ENCODE measurements around the gene FAM89A. TPM values are rescaled to one million over a fixed set of nuclear protein-coding genes. Genes with fewer than 3 reads are reported as not detected.
A peak's percentile ranks its signal among the peaks of the same experiment; 100 is the strongest.

Gene FAM89A
- polyA plus RNA-seq, 3 donors from 2014 or later = 4.7 to 9.5 (median 8.8) TPM

DNA sequence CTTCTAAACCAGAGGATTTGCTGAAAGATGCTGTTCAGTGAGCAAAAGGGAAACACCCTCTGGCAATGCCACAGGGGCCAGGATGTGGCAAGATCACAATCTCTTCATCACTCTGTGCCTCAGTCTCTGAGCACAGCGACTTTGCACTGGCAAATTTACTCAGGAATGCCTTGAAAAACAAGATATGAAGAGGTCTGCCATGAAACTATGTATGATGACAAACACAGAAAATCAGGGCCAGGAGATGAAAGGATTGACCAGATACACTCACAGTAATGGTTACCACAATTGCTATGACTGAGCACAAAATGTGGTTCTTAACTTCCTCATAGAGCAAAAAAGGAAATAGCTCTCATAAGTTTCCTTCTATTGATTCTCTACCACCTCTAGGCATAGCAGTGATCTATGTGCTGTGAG, 67.2 kb downstream of the FAM89A start:
- Mint-ChIP-seq H3K27me3 (ENCODE audit: low read depth in 3 of 3) (peaks cover 6 to 7% (median 7%) of the 10 kb centered on the region in 3 donors), H3K36me3 (peaks cover 0 to 8% (median 5%) of the 10 kb centered on the region in 3 donors), H3K4me1 (peaks cover 91 to 99% of the 10 kb centered on the region in 2 donors), H3K9me3 (no peaks in the 10 kb centered on the region), H3K27ac (peak overlapping the region; percentile 80 to 95 (median 93)), H3K4me3 (peak overlapping the region; percentile 71 to 84 (median 79))
- DNase-seq = peak; percentile 61 to 69 (median 66)

- no peaks in the 10 kb centered on the region for H3K9me3 Mint-ChIP-seq
- no peak for DNase-seq
- peak overlapping the region; percentile 80 to 95 (median 93) for H3K27ac Mint-ChIP-seq
- peaks cover 83 to 97% of the 10 kb centered on the region in 2 donors for H3K4me1 Mint-ChIP-seq
- peaks cover 0 to 8% (median 5%) of the 10 kb centered on the region in 3 donors for H3K36me3 Mint-ChIP-seq
- H3K27me3 Mint-ChIP-seq (ENCODE audit: low read depth in 3 of 3) = peaks cover 0 to 2% (median 0%) of the 10 kb centered on the region in 3 donors
- peak overlapping the region; percentile 10 to 81 (median 60) for H3K4me3 Mint-ChIP-seq
Measured at GRCh38 chr1:230971771-230972170, 68.3 kb downstream of the FAM89A start.

DNA sequence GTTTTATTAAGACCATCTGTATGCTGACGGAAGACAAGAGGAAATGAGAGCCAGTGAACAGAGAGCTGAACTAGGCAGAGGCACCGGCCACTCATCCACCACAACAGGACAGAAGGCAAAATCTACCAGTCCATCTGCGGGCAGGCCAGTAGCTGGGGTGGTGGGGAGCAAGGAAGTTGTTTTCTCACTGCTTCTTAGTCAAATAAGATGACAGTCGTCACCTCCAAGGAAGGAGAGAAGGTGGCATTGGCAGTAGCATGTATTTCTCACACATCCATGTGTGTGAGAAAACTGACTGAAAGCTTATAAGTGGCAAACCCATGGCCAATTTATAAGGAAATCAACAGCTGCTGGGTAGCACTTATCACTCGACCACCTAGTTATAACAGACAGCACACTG, 69.6 kb downstream of the FAM89A start:
- Mint-ChIP-seq H3K9me3 (no peaks in the 10 kb centered on the region), H3K4me3 (peak overlapping the region; percentile 25 to 72 (median 69))

More for the DNA sequence above, 69.6 kb downstream of the FAM89A start:
- H3K27ac Mint-ChIP-seq = peak overlapping the region; percentile 87 to 96 (median 92)
- peaks cover 70 to 87% of the 10 kb centered on the region in 2 donors for H3K4me1 Mint-ChIP-seq
- peak; percentile 24 to 31 (median 24) for DNase-seq
- H3K36me3 Mint-ChIP-seq = peaks cover 0 to 5% (median 3%) of the 10 kb centered on the region in 3 donors
- peaks cover 0 to 2% (median 0%) of the 10 kb centered on the region in 3 donors for H3K27me3 Mint-ChIP-seq (ENCODE audit: low read depth in 3 of 3)

Other genes starting within 250 kb of the FAM89A start
- gene C1orf198, start 171.7 kb downstream of the FAM89A start, polyA plus RNA-seq = 1 to 10 TPM; 2.6 to 4.9 (median 4.8) TPM
- gene TTC13, start 61.4 kb downstream of the FAM89A start, polyA plus RNA-seq = 10 to 100 TPM; 11.5 to 23.5 (median 15.9) TPM
- 10 to 100 TPM; 19.6 to 28.5 (median 24.4) TPM for gene ARV1, start 61.2 kb downstream of the FAM89A start, polyA plus RNA-seq
- gene TRIM67, start 121.8 kb upstream of the FAM89A start, polyA plus RNA-seq = not detected
- 10 to 100 TPM; 24.4 to 35.3 (median 33.6) TPM for gene GNPAT, start 201.0 kb upstream of the FAM89A start, polyA plus RNA-seq